HCT116 (cell line): ENCODE results near the gene SLC35B1.

Source experiments
- CEBPB ChIP-seq: IDR thresholded peaks from 2 replicates; pipeline ENCODE4 v1.6.1; 2012; ENCODE audit warnings: low read depth
- CTCF ChIP-seq, 3 experiments: fragments of 200-600 bp in 1 of 3; sonication (generic) in 1 of 3; IDR thresholded peaks in 2 of 3; conservative IDR thresholded peaks in 1 of 3; 2 replicates each; pipeline ENCODE4 v1.5.1; 2012 to 2017; ENCODE audit warnings: low read depth in 2 of 3, low read length in 2 of 3, antibody characterized with exemption in 1 of 3, borderline replicate concordance in 1 of 3, control low read depth in 1 of 3, mild to moderate bottlenecking in 1 of 3, mixed read lengths in 1 of 3, mixed run types in 1 of 3, moderate library complexity in 1 of 3; ENCODE audit not compliant: insufficient read depth in 1 of 3
- EGR1 ChIP-seq: IDR thresholded peaks from 2 replicates; pipeline ENCODE4 v1.6.1; 2012; ENCODE audit warnings: low read depth
- EZH2 ChIP-seq: fragments of 200-600 bp; sonication (generic); IDR thresholded peaks from 2 replicates; pipeline ENCODE4 v1.6.1; 2017; ENCODE audit warnings: antibody characterized with exemption, mixed run types
- EZH2phosphoT487 ChIP-seq: fragments of 200-600 bp; IDR thresholded peaks from 2 replicates; pipeline ENCODE4 v1.6.1; 2018; ENCODE audit warnings: antibody characterized with exemption, borderline replicate concordance
- POLR2A ChIP-seq: IDR thresholded peaks from 2 replicates; pipeline ENCODE4 v1.7.0; 2011; ENCODE audit warnings: borderline replicate concordance; ENCODE audit not compliant: insufficient read depth, insufficient read length; ENCODE audit errors: extremely low read depth
- YY1 ChIP-seq: IDR thresholded peaks from 2 replicates; pipeline ENCODE4 v1.6.1; 2011; ENCODE audit warnings: low read length, low read depth, moderate library complexity, mild to moderate bottlenecking; ENCODE audit not compliant: insufficient replicate concordance; ENCODE audit errors: extremely low read depth
- ZBTB33 ChIP-seq: IDR thresholded peaks from 2 replicates; pipeline ENCODE4 v1.6.1; 2011; ENCODE audit warnings: mild to moderate bottlenecking, low read length, moderate library complexity; ENCODE audit not compliant: insufficient replicate concordance; ENCODE audit errors: extremely low read depth
- ZFX ChIP-seq: fragments of 450-650 bp; IDR thresholded peaks from 2 replicates; pipeline ENCODE4 v1.6.1; 2017
- ZNF274 ChIP-seq: fragments of 200-500 bp; sonication (Bioruptor generic); IDR thresholded peaks from 2 replicates; pipeline ENCODE4 v1.6.1; 2014; ENCODE audit warnings: mild to moderate bottlenecking, low read depth, low read length, inconsistent platforms

GRCh38 chr17:49676276-49676868, 31.4 kb downstream of the SLC35B1 start:
- no peak for TF ChIP-seq CTCF (IDR thresholded peaks at IDR 0.05 in 2 of 3, conservative IDR thresholded peaks at IDR 0.05 in 1 of 3; ENCODE audit: borderline replicate concordance in 1 of 3, insufficient read depth in 1 of 3, low read depth in 2 of 3, low read length in 2 of 3)
- no peak for TF ChIP-seq CEBPB
- TF ChIP-seq ZFX, result no peak
- no peak for TF ChIP-seq ZBTB33
- no peak for TF ChIP-seq POLR2A
- TF ChIP-seq ZNF274, result no peak
- TF ChIP-seq YY1, result no peak
- no peak for TF ChIP-seq EZH2
- TF ChIP-seq EGR1, result no peak
- TF ChIP-seq EZH2phosphoT487, result no peak
